Germinal center (tissue), 1 donor: Measurements from ENCODE around the gene USH2A.

ENCODE experiments used
- DNase-seq: peaks from one replicate; pipeline ENCODE4 v3.0.0; 2012; ENCODE audit warnings: mixed read lengths, low spot score

The USH2A gene

DNA sequence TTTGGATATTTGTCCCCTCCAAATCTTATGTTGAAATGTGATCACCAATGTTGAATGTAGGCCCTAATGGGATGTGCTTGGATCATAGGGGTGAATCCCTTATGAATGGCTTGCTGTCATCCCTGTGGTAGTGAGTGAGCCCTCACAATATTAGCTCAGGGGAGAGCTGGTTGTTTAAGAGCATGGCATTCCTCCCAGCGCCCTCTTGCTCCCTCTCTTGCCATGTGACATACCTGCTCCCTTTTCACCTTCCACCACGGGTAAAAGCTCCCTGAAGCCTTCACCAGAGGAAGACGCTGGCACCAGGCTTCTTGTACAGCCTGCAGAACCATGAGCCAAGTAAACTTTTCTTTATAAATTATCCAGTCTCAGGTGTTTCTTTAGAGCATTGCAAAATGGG, 550.6 kb downstream of the USH2A start:
- DNase-seq = no peak

GRCh38 chr1:215868500-215868899, 554.7 kb downstream of the USH2A start:
- no peak for DNase-seq

DNA sequence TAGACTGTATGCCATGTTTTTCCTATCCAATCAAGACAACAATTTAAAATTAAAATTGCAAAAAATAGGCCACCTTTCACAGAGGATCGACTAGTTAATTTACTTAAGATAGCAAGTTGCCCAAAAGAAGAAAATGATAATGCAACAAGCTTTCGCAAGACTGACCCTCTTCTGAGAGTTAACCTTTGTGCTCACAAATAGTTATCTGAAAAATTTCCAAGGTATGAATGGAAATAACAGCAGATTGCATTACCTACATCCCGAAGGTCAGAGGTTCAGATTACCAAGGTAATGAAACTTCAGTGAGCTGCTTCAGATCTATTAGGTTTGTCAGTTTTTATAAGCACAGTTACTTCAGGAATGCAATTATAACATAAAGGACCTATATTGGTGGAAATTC, 558.2 kb downstream of the USH2A start:
- DNase-seq = no peak

- no peak for DNase-seq
These were observed 559.5 kb downstream of the USH2A start for GRCh38 chr1:215863796-215864195.

DNA sequence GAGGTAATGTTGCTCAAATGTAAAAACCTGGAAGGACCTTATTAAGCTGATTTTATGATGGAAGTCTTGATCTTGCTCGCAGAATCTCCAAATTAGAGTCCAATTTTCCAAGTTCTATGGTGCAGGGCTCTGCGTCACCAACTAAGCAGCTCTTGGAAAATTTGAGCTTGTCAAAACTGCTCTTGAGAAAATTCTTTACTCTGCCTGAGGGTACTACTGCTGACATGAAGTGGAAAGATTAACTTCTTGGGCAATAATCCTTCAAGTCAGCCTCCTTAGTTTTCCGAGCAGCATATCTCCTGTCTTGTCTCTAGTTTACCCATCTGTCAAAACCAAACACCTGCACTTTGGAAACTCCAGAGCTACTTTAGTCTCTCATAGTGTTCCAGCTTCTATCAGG, 562.4 kb downstream of the USH2A start:
- no peak for DNase-seq

DNA sequence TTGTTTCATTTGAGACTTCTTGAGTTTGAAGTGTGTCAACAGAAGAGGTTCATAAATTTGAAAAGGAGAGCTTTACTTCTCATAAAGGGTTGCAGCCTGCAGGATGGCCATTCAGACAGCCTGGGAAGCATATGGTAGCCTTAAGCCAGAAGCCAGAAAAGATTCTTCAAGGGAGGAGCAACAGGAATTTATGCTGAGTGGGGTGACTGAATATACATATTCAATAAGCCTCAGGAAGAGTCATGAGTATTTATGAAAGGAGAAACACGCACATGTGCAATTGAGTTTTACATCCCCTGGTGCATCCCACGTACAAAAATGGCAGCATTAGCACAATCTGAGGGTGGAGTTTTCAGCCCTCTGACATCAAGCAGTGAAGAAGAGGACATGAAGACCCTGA, 565.9 kb downstream of the USH2A start:
- no peak for DNase-seq

- no peak for DNase-seq
These were observed 577.9 kb downstream of the USH2A start for GRCh38 chr1:215845234-215845891.

DNA sequence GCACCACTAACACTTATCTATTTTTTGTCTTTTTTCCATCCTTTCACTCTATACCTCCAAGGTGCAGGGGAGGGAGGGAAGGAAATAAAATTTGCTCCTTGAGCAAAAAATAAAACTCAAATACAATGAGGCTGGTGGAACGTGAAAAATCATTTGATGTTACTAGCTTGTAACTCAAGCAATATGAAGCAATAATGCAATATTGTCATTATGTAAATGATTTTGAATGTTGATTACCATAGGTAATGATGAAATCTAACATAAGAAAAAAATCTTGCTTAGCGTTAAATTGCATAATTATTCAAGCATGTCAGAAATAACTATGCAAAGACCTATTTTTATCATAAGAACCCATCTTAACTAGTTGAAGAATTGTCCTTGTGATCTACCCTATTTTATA, 578.5 kb downstream of the USH2A start:
- DNase-seq = no peak

DNA sequence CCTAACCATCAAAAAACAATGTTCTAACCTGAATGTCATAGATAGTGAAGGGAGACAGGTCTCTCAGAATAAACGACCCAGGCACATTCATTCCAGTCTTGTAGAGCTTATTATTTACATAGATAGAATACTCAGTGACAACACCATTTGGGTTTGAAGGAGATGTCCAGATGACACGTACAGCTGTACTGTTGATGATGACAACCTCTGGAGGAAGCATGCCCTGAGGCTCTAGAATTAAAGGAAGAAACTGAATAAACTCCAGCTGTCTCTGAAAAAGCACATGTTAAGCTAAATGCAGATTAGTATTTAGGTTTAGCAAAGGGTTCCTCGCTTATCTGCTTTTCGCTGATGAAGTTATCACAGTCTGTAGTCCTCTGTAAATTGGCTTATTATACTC, 579.0 kb downstream of the USH2A start:
- DNase-seq = no peak

DNA sequence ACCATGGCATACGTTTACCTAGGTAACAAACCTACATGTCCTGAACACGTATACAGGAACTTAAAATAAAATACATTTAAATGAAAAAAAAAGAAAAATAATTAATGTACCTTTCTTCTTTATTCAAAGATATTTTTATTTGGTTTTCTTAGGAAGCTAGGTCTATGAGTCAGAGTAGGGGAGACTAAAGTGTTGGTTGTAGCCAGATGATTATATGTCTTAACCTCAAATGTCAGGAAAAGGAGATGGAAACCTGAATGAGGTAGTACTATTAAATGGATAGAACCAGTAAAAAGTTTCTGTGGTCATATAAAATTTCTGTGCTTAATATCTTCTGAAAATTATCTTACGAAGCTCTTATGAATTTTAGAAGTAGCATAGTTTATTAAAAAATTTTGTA, 580.3 kb downstream of the USH2A start:
- no peak for DNase-seq

DNA sequence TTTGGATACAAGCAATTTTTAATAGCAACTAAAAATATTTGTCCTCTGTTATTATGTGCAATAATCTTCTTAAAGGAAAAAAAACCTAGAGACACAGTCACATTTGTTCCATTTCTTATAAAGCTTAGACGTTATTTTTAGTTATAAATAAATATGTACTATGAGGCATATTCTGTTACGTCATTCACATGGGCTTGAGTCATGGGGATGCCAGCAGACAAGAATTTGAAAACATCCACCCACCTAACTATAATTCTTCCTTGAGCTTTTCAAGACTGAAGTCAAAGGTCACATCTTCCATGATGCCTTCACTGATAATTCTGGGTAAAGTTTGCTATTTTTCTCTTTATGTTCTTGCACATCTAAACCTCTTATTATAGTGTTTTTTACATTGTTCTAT, 587.3 kb downstream of the USH2A start:
- no peak for DNase-seq

DNA sequence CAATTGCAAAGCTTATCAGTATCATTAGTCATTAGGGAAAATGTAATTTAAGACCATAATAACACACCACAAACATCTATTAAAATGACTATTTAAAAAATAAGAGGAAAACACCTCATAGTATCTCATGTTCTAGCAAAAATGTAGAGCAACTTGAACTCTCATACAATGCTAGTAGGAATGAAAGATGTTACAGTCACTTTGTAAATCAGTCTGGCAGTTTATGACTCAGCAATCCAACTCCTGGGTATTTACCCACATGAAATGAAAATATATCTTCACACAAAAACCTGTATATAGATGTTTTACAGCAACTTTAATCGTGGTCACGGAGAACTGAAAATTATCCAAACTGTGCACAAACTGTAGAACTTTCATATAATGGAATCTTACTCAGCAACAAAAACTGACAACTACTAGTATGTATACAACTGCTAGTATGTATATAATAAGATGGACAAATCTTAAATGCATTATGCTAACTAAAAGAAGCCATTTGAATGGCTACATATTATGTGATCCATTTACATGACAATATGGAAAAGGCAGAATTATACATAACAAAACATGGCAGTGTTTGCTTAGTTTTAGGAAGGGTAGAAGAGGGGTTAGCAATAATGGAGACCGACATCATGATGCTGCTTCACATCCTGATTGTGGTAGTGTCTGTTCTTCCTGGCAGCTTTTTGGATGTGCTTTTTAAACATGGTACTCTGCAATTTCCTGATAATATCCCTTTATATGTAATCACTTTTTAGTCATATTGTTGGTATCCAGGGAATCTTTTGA, 589.1 kb downstream of the USH2A start:
- no peak for DNase-seq

DNA sequence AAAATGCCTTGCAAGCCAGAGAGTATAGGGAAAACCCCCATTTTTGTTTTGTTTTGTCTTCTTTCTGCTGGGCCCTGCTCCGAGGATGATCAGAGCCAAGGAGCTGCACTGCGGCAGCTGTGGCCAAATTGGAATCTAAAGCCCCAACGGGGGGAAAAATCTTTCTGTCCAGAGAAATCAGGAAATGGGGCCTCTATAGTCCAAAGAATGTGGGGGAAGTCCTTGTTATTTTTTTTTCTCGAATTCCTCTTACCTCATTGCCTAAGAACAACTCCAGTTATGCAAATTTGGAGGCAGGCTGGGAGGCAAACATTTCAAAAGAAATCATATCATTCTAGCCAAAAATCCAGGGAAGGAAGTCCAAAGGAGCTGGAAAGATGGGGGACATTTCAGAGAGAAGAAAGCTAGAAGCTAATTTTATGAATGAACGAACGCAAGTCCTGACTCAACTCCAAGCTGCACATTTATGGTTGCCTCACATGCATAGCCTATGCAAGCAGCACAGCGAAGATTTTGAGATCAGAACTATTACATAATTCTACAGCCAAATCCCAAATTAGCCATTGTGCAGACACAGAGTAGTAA, 592.9 kb downstream of the USH2A start:
- DNase-seq = no peak

GRCh38 chr1:215825056-215825455, 598.2 kb downstream of the USH2A start:
- no peak for DNase-seq

DNA sequence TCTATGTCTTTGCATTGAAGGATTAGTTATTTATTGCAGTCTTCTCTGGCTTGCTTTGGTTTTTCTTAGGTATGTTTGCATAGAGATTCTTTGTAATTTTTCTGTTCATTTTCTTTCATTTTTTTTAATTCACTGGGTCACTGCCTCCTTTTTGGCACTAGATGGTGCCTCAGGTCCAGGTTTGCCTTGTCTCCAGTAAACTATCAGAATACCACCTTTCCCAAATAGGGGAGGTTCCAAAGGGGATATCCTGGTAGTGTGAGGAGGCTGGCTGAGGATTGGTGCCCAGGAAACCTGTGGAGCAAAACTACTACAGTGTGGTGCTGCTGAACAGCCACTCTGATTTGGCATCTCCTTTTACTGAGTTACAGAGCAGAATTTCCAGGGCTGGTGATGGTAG, 599.0 kb downstream of the USH2A start:
- no peak for DNase-seq

GRCh38 chr1:215819114-215819513, 604.1 kb downstream of the USH2A start:
- no peak for DNase-seq

DNA sequence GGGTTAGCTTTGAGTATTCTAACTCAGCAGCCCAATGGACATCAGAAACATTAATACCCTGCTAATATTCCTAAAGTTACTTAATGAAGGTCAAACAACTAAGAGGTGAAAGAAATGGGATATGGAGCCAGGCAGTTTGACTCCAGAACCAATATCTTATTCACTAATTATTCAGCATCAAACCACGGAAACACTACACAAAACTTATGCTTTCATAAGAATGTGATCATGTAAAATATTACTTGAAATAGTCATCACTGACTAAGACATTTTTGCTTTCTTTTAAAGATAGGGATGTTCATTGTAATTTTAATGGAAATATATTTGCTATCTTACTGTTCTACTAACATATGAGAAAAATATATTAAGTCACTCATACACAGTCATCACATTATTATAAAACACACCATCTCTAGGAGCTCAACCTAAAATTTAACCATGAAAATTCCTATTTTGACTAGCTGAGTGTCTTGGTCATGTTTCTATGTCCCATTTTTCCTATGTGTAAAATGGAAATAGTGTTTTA, 615.3 kb downstream of the USH2A start:
- DNase-seq = no peak

DNA sequence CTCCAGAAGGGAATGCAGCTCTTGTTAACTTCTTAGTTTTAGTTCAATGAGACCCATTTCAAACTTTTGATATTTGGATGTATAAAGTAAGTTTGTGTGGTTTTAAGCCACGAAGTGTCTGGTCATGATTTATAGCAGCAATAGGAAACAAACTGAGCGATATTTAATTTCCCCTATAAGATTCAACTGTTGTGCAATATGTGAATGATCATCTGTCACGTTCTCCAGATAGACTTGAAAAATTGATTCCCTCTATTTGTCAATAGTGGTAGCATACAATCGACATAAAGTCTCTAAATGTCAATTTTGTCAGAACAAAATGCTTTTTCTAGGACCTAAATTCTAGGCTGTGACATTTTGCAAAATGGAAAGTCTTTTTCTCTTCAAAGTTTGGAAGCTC, 616.0 kb downstream of the USH2A start:
- DNase-seq = no peak

GRCh38 chr1:215797859-215798258, 625.4 kb downstream of the USH2A start:
- DNase-seq = no peak

GRCh38 chr1:215794156-215794555, 629.1 kb downstream of the USH2A start:
- no peak for DNase-seq

- no peak for DNase-seq
These were observed 630.1 kb downstream of the USH2A start for GRCh38 chr1:215793180-215793579.

DNA sequence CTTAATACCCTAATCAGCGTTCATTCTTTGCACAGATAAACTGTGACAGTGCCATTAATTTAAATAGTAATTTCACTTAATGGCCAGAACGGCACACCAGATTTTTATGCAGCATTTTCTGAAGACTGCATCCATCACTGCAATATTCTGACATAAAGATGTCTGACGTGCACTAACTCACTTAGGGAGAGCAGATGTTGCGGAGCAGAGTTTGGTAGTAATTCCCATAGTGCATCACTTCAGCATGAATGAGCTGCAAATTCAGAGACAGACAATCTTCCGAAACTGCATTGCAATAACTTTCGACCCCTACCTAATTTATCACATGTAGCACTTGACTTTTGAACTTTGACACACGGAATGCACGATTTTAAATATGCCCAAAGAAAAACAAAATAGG, 630.8 kb downstream of the USH2A start:
- no peak for DNase-seq

- no peak for DNase-seq
These were observed 633.3 kb downstream of the USH2A start for GRCh38 chr1:215789981-215790380.
